ENCODE data around the gene PPHLN1.

PPHLN1 gene

DNA sequence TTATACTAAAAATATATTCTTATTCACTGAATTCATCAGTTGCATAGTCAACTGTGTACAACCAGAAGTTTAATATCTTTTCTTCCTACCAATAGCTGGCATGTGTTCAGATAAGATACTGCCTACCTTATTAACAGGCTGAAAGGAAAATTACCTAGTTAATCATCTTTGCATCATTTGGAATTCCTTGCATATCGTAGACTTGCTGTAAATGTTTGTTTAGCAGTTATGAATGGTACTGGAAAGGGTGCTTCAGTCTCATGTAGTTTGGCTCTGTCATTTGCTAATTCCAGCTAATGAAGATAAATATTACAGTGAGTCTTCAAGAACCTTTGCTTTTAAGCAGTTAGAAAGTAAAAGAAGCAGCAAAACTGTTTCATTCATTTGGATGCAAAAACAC, 84.4 kb downstream of the PPHLN1 start:
- H3K4me3 ChIP-seq (ENCODE audit: low read depth, low read length), result no peak overlapping the region
- no peak for DNase-seq (ENCODE audit: low read depth)
- TF ChIP-seq, protein P1, sequence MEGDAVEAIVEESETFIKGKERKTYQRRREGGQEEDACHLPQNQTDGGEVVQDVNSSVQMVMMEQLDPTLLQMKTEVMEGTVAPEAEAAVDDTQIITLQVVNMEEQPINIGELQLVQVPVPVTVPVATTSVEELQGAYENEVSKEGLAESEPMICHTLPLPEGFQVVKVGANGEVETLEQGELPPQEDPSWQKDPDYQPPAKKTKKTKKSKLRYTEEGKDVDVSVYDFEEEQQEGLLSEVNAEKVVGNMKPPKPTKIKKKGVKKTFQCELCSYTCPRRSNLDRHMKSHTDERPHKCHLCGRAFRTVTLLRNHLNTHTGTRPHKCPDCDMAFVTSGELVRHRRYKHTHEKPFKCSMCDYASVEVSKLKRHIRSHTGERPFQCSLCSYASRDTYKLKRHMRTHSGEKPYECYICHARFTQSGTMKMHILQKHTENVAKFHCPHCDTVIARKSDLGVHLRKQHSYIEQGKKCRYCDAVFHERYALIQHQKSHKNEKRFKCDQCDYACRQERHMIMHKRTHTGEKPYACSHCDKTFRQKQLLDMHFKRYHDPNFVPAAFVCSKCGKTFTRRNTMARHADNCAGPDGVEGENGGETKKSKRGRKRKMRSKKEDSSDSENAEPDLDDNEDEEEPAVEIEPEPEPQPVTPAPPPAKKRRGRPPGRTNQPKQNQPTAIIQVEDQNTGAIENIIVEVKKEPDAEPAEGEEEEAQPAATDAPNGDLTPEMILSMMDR (IDR thresholded peaks at IDR 0.05; ENCODE audit: insufficient read depth, low read depth, low read length, missing control alignments), result no peak

DNA sequence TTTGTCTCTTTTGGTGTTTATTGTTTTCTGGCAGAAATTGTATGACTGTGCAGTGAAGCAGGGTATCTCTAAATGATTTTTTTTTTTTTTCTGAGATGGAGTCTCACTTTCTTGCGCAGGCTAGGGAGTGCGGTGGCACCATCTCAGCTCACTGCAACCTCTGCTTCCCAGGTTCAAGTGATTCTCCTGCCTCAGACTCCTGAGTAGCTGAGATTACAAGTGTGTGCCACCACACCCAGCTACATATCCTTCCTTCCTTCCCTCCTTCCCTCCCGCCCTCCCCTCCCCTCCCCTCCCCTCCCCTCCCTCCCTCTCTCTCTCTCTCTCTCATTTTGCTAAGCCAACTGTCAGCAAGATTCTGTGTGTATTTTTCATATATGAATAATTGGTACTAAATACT, 94.4 kb downstream of the PPHLN1 start:
- DNase-seq (ENCODE audit: low read depth), result no peak
- no peak overlapping the region for H3K4me3 ChIP-seq (ENCODE audit: low read depth, low read length)
- TF ChIP-seq, protein P1 (IDR thresholded peaks at IDR 0.05; ENCODE audit: insufficient read depth, low read depth, low read length, missing control alignments), result no peak

DNA sequence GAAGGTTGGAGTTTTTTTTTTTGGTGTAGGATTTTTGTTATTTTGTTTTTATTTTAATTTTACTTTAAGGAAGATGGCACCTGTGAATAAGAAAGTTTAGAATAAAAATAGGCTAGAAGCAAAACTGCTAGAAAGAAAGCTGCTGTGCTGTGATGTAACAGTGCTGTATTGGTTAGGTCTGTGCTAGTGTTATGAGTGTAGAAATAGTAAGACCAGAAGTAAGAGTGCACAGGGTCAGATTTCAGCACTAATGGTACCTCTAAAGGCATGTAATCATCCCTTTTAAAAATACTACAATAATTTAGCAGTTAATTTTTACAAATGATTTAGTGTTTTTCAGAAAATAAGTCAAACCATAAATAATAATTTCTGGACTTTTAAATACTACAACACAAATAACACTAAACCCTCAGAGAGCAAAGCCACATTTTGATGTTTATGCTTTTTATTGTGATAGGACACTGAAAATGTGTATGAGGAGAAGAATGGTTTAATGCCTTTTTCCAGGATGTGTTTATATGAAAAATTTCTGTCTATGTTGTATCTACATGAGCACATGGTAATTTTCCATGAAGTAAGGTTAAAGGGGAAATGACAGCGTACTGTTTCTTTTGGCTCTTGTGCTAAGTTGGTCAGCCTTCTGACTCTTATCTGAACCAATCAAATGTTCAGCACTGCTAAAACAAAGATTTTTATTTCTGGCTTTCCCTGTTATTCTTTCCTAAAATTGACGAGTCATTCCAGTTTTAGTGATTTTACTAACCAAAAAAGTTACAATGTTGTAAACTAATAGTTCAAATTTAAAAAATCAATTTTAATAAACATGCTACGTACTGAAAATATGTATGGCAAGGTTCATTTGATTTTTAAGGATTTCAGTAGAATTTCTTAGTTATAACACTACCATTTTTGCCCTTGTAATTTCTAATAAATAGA, 96.1 kb downstream of the PPHLN1 start:
- TF ChIP-seq, protein P1 (IDR thresholded peaks at IDR 0.05; ENCODE audit: insufficient read depth, low read depth, low read length, missing control alignments), result no peak
- no peak overlapping the region for H3K4me3 ChIP-seq (ENCODE audit: low read depth, low read length)
- DNase-seq (ENCODE audit: low read depth), result peak; percentile 56

DNA sequence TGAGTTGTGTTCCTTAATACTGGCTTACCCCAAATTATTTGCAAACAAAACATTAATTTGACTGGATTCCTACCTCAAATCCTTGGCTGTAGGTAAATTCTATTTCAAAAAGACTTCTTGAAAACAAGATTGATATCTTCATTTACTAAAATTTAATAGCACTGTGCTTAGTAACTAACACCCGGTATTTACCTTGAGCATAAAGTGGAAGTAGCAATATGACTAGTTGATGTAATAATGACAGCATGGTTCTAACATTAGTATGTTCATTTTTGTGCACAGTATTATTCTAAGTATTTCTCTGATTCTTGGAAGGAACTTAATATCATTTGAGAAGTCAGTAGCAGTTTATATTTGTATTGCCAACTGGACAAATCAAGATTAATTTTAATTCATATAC, 96.8 kb downstream of the PPHLN1 start:
- peak; percentile 9 for DNase-seq (ENCODE audit: low read depth)
- TF ChIP-seq, protein P1 (IDR thresholded peaks at IDR 0.05; ENCODE audit: insufficient read depth, low read depth, low read length, missing control alignments), result no peak
- H3K4me3 ChIP-seq (ENCODE audit: low read depth, low read length), result no peak overlapping the region

DNA sequence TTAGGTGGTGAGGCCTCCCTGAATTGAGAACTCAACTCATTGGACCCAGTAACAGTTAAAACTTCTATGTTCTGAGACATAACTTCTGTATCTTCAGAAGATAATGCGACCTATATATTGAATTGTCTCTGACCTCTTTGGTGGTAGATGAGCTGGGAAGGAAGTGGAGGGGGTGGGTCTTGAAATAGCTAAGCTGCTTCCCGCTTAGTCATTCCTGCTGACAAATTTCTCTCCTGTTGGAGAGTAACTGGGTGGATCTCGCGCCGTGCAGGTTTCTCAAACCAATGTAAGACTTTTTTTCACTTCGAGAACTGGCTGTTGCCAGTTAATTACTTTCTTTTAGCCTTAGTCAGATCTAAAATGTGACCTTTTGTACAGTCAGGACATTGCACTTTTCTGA, 100.8 kb downstream of the PPHLN1 start:
- TF ChIP-seq, protein P1 (IDR thresholded peaks at IDR 0.05; ENCODE audit: insufficient read depth, low read depth, low read length, missing control alignments), result no peak
- DNase-seq (ENCODE audit: low read depth), result peak; percentile 74
- no peak overlapping the region for H3K4me3 ChIP-seq (ENCODE audit: low read depth, low read length)

DNA sequence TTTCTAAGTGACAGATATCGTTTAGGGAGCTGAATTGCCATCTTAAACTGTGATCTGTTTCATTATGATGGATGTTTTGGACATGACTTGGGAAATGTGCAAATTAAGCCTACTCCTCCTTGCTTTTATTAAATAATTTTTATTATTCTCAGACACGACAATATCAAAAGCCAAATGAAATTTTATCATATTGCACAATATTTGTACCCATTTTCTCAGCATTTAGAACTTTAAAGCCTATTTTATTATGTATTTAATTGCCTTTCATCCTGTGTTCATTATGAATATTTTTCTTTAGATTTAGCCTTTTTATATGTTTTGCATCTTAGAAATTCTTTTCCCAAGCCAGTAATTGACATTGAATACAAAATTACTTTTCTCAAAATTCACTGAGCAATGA, 102.9 kb downstream of the PPHLN1 start:
- H3K4me3 ChIP-seq (ENCODE audit: low read depth, low read length), result no peak overlapping the region
- DNase-seq (ENCODE audit: low read depth), result no peak
- TF ChIP-seq, protein P1 (IDR thresholded peaks at IDR 0.05; ENCODE audit: insufficient read depth, low read depth, low read length, missing control alignments), result no peak

Data from GM12865 (cell line).